Thyroid gland (tissue), 4 donors: ENCODE measurements around the gene CELSR2.

Source experiments
- POLR2A ChIP-seq, 2 donors: fragments of 450-650 bp; IDR thresholded peaks; one replicate each; pipeline ENCODE4 v1.6.1; 2017; ENCODE audit warnings: antibody characterized with exemption in 2 of 2, mild to moderate bottlenecking in 2 of 2, moderate library complexity in 1 of 2
- TF ChIP-seq, protein P1 (sequence below), 6 experiments: fragments of 200-600 bp in 3 of 6; fragments of 450-650 bp in 3 of 6; sonication (generic) in 3 of 6; IDR thresholded peaks; one replicate each; pipeline ENCODE4 v1.5.1; 2016 to 2019; ENCODE audit warnings: antibody characterized with exemption in 6 of 6, mild to moderate bottlenecking in 2 of 6, inconsistent platforms in 1 of 6, moderate library complexity in 1 of 6

DNA sequence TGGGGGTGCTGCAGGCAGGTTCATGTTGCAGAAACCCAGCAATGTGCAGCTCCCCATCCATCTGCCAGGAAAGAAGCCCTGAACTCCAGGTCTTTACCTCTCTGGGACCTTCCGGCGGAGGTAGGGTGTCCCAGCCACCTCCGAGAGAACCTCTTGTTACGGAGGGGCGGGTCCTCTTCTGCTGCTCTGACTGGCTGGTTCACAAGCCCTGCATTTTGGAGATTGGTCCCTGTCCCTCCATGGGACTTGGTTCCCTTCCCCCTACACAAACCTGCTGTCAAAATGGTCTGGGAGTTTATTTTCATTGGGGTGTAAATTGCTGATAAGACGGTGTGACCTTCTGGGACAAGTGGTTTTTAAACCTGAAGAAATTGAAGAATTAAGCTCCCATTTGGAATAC is 8.0 kb upstream of the CELSR2 start:
- TF ChIP-seq, protein P1, sequence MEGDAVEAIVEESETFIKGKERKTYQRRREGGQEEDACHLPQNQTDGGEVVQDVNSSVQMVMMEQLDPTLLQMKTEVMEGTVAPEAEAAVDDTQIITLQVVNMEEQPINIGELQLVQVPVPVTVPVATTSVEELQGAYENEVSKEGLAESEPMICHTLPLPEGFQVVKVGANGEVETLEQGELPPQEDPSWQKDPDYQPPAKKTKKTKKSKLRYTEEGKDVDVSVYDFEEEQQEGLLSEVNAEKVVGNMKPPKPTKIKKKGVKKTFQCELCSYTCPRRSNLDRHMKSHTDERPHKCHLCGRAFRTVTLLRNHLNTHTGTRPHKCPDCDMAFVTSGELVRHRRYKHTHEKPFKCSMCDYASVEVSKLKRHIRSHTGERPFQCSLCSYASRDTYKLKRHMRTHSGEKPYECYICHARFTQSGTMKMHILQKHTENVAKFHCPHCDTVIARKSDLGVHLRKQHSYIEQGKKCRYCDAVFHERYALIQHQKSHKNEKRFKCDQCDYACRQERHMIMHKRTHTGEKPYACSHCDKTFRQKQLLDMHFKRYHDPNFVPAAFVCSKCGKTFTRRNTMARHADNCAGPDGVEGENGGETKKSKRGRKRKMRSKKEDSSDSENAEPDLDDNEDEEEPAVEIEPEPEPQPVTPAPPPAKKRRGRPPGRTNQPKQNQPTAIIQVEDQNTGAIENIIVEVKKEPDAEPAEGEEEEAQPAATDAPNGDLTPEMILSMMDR (IDR thresholded peaks at IDR 0.05): no peak
- no peak for TF ChIP-seq POLR2A (IDR thresholded peaks at IDR 0.05)
